K562 (cell line): ENCODE data around the gene FARP2. TPM values are rescaled to one million over a fixed set of nuclear protein-coding genes. Genes with fewer than 3 reads are reported as not detected.

Source experiments
- ARID4B ChIP-seq: sonication (generic); formaldehyde crosslinking; IDR thresholded peaks from 2 replicates; pipeline ENCODE4 v1.8.0; 2022; ENCODE audit warnings: mild to moderate bottlenecking, missing genetic modification reagents
- ATF1 ChIP-seq, 2 experiments: fragments of 450-650 bp in 1 of 2; IDR thresholded peaks; 2 replicates each; pipeline ENCODE4 v1.6.1; 2016; ENCODE audit warnings: missing compliant biosample characterization in 1 of 2, missing genetic modification characterization in 1 of 2
- GATAD2A ChIP-seq: fragments of 450-650 bp; IDR thresholded peaks from 2 replicates; pipeline ENCODE4 v1.6.1; 2017
- HMGN3 ChIP-seq: IDR thresholded peaks from 2 replicates; pipeline ENCODE4 v1.6.1; 2011; ENCODE audit warnings: borderline replicate concordance, low read depth, mild to moderate bottlenecking, mixed read lengths, low read length; ENCODE audit not compliant: insufficient read length; ENCODE audit errors: extremely low read depth
- HOXB6 ChIP-seq: fragments of 250-450 bp; sonication (Bioruptor Pico); IDR thresholded peaks from 2 replicates; pipeline ENCODE4 v1.5.1; 2022; ENCODE audit warnings: mild to moderate bottlenecking, borderline replicate concordance
- KAT2B ChIP-seq: IDR thresholded peaks from one replicate; pipeline ENCODE4 v1.6.1; 2012; ENCODE audit warnings: low read depth, mild to moderate bottlenecking, control low read depth, inconsistent platforms, low read length, moderate library complexity
- NR2C2 ChIP-seq, 2 experiments: fragments of 200-800 bp in 1 of 2; sonication (Bioruptor generic) in 1 of 2; sonication (generic) in 1 of 2; formaldehyde crosslinking in 1 of 2; IDR thresholded peaks; 2 replicates each; pipeline versions ENCODE4 v1.6.1 to v1.8.0; 2016 to 2022; ENCODE audit warnings: mild to moderate bottlenecking in 1 of 2, missing compliant biosample characterization in 1 of 2, missing genetic modification characterization in 1 of 2, missing genetic modification reagents in 1 of 2
- POLR2A ChIP-seq: fragments of 450-650 bp; conservative IDR thresholded peaks from 2 replicates; pipeline ENCODE4 v1.6.1; 2016
- PTBP1 ChIP-seq: fragments of 200-400 bp; formaldehyde crosslinking; IDR thresholded peaks from 2 replicates; pipeline ENCODE4 v1.6.1; 2017; ENCODE audit warnings: low read depth, low read length
- SAFB ChIP-seq: fragments of 200-400 bp; formaldehyde crosslinking; IDR thresholded peaks from 2 replicates; pipeline ENCODE4 v1.6.1; 2017; ENCODE audit warnings: low read depth, low read length, borderline replicate concordance
- SETDB1 ChIP-seq: IDR thresholded peaks from one replicate; pipeline ENCODE4 v1.6.1; 2012; ENCODE audit warnings: low read length, control low read depth, inconsistent platforms
- SLC30A9 ChIP-seq: fragments of 250-450 bp; sonication (Bioruptor Pico); IDR thresholded peaks from 2 replicates; pipeline ENCODE4 v1.8.0; 2022; ENCODE audit warnings: mild to moderate bottlenecking, moderate library complexity
- SRSF1 ChIP-seq: fragments of 200-400 bp; formaldehyde crosslinking; IDR thresholded peaks from 2 replicates; pipeline ENCODE4 v1.6.1; 2017; ENCODE audit warnings: mild to moderate bottlenecking, low read depth, low read length, moderate library complexity
- TAF15 ChIP-seq: fragments of 200-400 bp; formaldehyde crosslinking; IDR thresholded peaks from 2 replicates; pipeline ENCODE4 v1.6.1; 2017; ENCODE audit warnings: mild to moderate bottlenecking, low read depth, low read length, moderate library complexity
- XRCC3 ChIP-seq: fragments of 450-650 bp; IDR thresholded peaks from 2 replicates; pipeline ENCODE4 v1.6.1; 2017; ENCODE audit warnings: mild to moderate bottlenecking, moderate library complexity
- ZNF449 ChIP-seq: fragments of 250-450 bp; sonication (Bioruptor Pico); IDR thresholded peaks from 2 replicates; pipeline ENCODE4 v1.8.0; 2022; ENCODE audit warnings: moderate library complexity, mild to moderate bottlenecking, inconsistent platforms
- ZNF586 ChIP-seq: fragments of 450-650 bp; formaldehyde crosslinking; conservative IDR thresholded peaks from 2 replicates; pipeline ENCODE4 v1.4.0; 2020; ENCODE audit warnings: mild to moderate bottlenecking, moderate library complexity
- ZNF655 ChIP-seq: fragments of 250-450 bp; sonication (Bioruptor Pico); IDR thresholded peaks from 2 replicates; pipeline ENCODE4 v1.5.0; 2021
- ZNF717 ChIP-seq: fragments of 250-450 bp; sonication (Bioruptor Pico); IDR thresholded peaks from 2 replicates; pipeline ENCODE4 v1.5.0; 2021
- polyA plus RNA-seq, 8 experiments: library from polyadenylated mRNA; depleted of rRNA in 4 of 8; stranded (reverse) in 5 of 8; unstranded in 3 of 8; fragments of >200 nt; fragmentation: Nextera tagmentation in 2 of 8; fragmentation: Illumina TruSeq in 1 of 8; extraction: Ambion mirVana in 2 of 8; extraction: Trizol in 1 of 8; gene quantifications; 2 replicates each; pipeline versions ENCODE4 v1.2.1 to v1.2.3, GENCODE V29; 2011 to 2014; ENCODE audit warnings: inconsistent platforms in 1 of 8, missing spikeins in 1 of 8
- total RNA-seq, 7 experiments: library from RNA; depleted of rRNA in 6 of 7; stranded (reverse); fragments of >200 nt in 6 of 7; fragmentation: Illumina TruSeq in 2 of 7; extraction: Trizol in 2 of 7; gene quantifications; 2 replicates each; pipeline versions ENCODE4 v1.2.1 to v1.2.3, GENCODE V29; 2011 to 2021; ENCODE audit warnings: low replicate concordance in 1 of 7

FARP2 gene
- total and polyA plus RNA-seq, 9 of the 15 experiments (the other 6 are each of a cell fraction or from before 2014, with no cell fraction given): 4.1 to 38.1 (median 21.1) TPM

GRCh38 chr2:241508240-241509154 lies 152.4 kb downstream of the FARP2 start, which contains the start of gene STK25 (continued):
- peak; percentile 67; the same call in 1 of the 2 replicates for TF ChIP-seq ARID4B (CRISPR knock-in tag)
- TF ChIP-seq ZNF655 (CRISPR knock-in tag): no peak
- TF ChIP-seq TAF15: no peak
- no peak; the same call in 1 of the 2 replicates for TF ChIP-seq PTBP1
- no peak for TF ChIP-seq GATAD2A
- no peak for TF ChIP-seq HMGN3
- TF ChIP-seq ZNF449 (CRISPR knock-in tag): no peak
- TF ChIP-seq ZNF717 (CRISPR knock-in tag): no peak
- TF ChIP-seq SETDB1: no peak
- TF ChIP-seq SRSF1: no peak
- TF ChIP-seq XRCC3: no peak
- TF ChIP-seq NR2C2 (CRISPR knock-in tag; IDR thresholded peaks at IDR 0.05): 0 out of 2 replicates have a peak, but pooled peaks have one; percentile 74
- TF ChIP-seq NR2C2 (tag; IDR thresholded peaks at IDR 0.05): peak; percentile 78
- 0 out of 2 replicates have a peak, but pooled peaks have one; percentile 3 for TF ChIP-seq ATF1 (CRISPR knock-in tag; IDR thresholded peaks at IDR 0.05)
- TF ChIP-seq ATF1 (tag; IDR thresholded peaks at IDR 0.05): peak; percentile 95
- TF ChIP-seq SLC30A9: no peak
- no peak for TF ChIP-seq SAFB
- no peak for TF ChIP-seq ZNF586 (CRISPR knock-in tag)
- TF ChIP-seq POLR2A: peak; percentile 65
- TF ChIP-seq HOXB6 (CRISPR knock-in tag): no peak
- no peak for TF ChIP-seq KAT2B
